Lung (tissue), 12 donors: ENCODE measurements around the gene EPB41L4A. TPM values are rescaled to one million over a fixed set of nuclear protein-coding genes. Genes with fewer than 3 reads are reported as not detected.

Experiments
- ATAC-seq: fragments of 200-7000 bp; cut with Tn5 transposase; one replicate; pipeline ENCODE4 v1.9.1; 2020; ENCODE audit warnings: moderate number of reproducible peaks; ENCODE audit not compliant: insufficient read depth, low FRiP score
- DNase-seq, 3 donors: peaks; one replicate each; pipeline ENCODE4 v3.0.0-alpha.2; 2013 to 2017
- H3K27ac ChIP-seq, 2 donors: one replicate each; pipeline ENCODE4 v1.5.1; 2013; ENCODE audit warnings: mild to moderate bottlenecking in 2 of 2, moderate library complexity in 2 of 2, control low read depth in 1 of 2, inconsistent platforms in 1 of 2, low read depth in 1 of 2, low read length in 1 of 2
- H3K27me3 ChIP-seq, 3 donors: one replicate each; pipeline ENCODE4 v1.5.1; 2013; ENCODE audit warnings: low read length in 2 of 3; ENCODE audit not compliant: control insufficient read depth in 3 of 3, insufficient read depth in 3 of 3
- H3K36me3 ChIP-seq, 4 donors: one replicate each; pipeline ENCODE4 v1.5.1; 2013; ENCODE audit warnings: low read length in 4 of 4, mild to moderate bottlenecking in 1 of 4, moderate library complexity in 1 of 4; ENCODE audit not compliant: control insufficient read depth in 4 of 4, insufficient read depth in 4 of 4
- H3K4me1 ChIP-seq, 5 donors: one replicate each; pipeline ENCODE4 v1.5.1; 2013; ENCODE audit warnings: low read length in 5 of 5, mild to moderate bottlenecking in 2 of 5, moderate library complexity in 1 of 5; ENCODE audit not compliant: control insufficient read depth in 5 of 5, insufficient read depth in 5 of 5
- H3K4me3 ChIP-seq: one replicate; pipeline ENCODE4 v1.5.1; 2013; ENCODE audit warnings: mild to moderate bottlenecking, control low read depth, moderate library complexity
- H3K9ac ChIP-seq, 2 donors: one replicate each; pipeline ENCODE4 v1.5.1; 2013; ENCODE audit warnings: low read length in 2 of 2, control low read depth in 1 of 2; ENCODE audit not compliant: insufficient read depth in 1 of 2
- H3K9me3 ChIP-seq, 4 donors: one replicate each; pipeline ENCODE4 v1.5.1; 2013; ENCODE audit warnings: low read length in 3 of 4, mild to moderate bottlenecking in 1 of 4, moderate library complexity in 1 of 4; ENCODE audit not compliant: control insufficient read depth in 4 of 4, insufficient read depth in 3 of 4
- WGBS, 2 donors: extraction: QIAGEN DNeasy Blood & Tissue Kit; methylation state at CpG; one replicate each; pipeline ENCODE4 v1.1.7; 2013; 5-methylcytosine and 5-hydroxymethylcytosine counted together
- polyA plus RNA-seq, 2 donors: library from polyadenylated mRNA; stranded (reverse); fragments of 200-250 nt; gene quantifications; one replicate each; pipeline ENCODE4 v1.2.1, GENCODE V29; 2013
- total RNA-seq, 2 donors: library from RNA; depleted of rRNA in 1 of 2; stranded (reverse); fragments of >200 nt in 1 of 2; gene quantifications; one replicate each; pipeline ENCODE4 v1.2.1, GENCODE V29; 2014 to 2021
- TF ChIP-seq, protein P1 (sequence below): IDR thresholded peaks from 2 replicates; pipeline ENCODE4 v1.5.1; 2012; ENCODE audit warnings: mild to moderate bottlenecking; ENCODE audit errors: control extremely low read depth, extremely low read depth
- donor health status: control.
- donor health status: control.
- donor health status: Bipolar disorder and iron deficiency.
- donor health status: healthy.
- donor health status: DM: yes; HTN: yes; CAD: no.

The EPB41L4A gene
- total and polyA plus RNA-seq, 4 donors, result 4.6 to 44.5 (median 14.9) TPM

DNA sequence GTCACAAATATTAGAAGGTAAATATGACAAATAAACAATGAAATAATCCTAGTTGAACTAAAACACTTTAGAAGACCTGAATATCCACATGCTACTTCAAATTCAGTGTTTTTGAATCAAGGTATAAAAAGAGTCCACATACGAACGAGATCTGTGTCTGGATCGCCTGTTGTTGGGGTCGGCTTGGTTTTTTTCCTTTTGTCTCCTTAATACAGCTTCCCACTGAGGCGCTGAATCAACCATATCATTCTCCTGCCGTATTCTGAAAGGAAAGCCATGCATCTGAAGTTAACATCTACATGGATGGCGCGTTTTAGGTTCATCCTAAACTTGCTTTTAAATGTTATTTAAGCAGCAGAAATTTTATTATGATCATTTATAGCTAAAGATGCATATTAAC, 235.2 kb downstream of the EPB41L4A start:
- DNase-seq, result no peak
- no peak overlapping the region for H3K27ac ChIP-seq
- no peak overlapping the region for H3K9ac ChIP-seq
- no peak for ATAC-seq
- peaks cover 0 to 2% (median 0%) of the 10 kb centered on the region in 3 donors for H3K27me3 ChIP-seq
- WGBS, 2 donors, result 89 to 93% methylated on average over 8 of the region's 8 CpGs
- TF ChIP-seq, protein P1, sequence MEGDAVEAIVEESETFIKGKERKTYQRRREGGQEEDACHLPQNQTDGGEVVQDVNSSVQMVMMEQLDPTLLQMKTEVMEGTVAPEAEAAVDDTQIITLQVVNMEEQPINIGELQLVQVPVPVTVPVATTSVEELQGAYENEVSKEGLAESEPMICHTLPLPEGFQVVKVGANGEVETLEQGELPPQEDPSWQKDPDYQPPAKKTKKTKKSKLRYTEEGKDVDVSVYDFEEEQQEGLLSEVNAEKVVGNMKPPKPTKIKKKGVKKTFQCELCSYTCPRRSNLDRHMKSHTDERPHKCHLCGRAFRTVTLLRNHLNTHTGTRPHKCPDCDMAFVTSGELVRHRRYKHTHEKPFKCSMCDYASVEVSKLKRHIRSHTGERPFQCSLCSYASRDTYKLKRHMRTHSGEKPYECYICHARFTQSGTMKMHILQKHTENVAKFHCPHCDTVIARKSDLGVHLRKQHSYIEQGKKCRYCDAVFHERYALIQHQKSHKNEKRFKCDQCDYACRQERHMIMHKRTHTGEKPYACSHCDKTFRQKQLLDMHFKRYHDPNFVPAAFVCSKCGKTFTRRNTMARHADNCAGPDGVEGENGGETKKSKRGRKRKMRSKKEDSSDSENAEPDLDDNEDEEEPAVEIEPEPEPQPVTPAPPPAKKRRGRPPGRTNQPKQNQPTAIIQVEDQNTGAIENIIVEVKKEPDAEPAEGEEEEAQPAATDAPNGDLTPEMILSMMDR, result no peak
- no peak overlapping the region for H3K4me3 ChIP-seq
- H3K9me3 ChIP-seq, result no peaks in the 10 kb centered on the region
- peaks cover 0 to 4% (median 0%) of the 10 kb centered on the region in 5 donors for H3K4me1 ChIP-seq
- peaks cover 0 to 9% (median 0%) of the 10 kb centered on the region in 4 donors for H3K36me3 ChIP-seq

DNA sequence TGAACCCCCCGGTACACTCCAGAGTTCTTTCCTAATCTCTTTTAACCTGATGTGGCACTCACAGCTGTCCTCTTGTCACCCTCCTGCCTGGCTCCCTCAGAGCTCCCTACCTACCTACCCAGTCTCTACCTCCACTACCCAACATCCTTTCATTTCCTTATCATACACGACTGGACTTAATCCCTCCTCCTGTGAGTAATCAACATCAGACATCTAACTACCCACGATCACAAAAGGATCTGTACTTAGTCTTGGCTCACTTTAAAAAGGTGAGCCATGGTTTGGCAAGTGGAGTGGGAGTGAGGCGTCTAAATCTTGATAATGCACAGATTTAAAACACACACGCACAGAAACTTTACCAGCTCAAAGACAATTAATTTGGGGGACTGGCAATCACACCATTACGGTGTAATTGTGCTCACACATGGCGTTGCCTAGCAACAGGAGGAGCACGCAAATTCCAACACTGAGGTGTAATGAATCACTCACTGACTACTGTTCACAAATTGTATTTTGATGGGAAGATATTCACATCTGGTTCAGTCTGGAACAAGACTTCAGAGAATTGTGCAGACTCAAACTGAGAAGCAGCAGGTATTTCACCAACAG, 235.9 kb downstream of the EPB41L4A start:
- peaks cover 0 to 2% (median 0%) of the 10 kb centered on the region in 3 donors for H3K27me3 ChIP-seq
- H3K4me1 ChIP-seq, result peaks cover 0 to 4% (median 0%) of the 10 kb centered on the region in 5 donors
- TF ChIP-seq, protein P1, result no peak
- H3K36me3 ChIP-seq, result peaks cover 0 to 5% (median 0%) of the 10 kb centered on the region in 4 donors
- WGBS, 2 donors, result 65 to 67% methylated on average over 8 of the region's 8 CpGs
- H3K9ac ChIP-seq, result peak overlapping the region in 1 of 2 donors; percentile 11
- DNase-seq (no peak), ATAC-seq (no peak)
- H3K27ac ChIP-seq, result no peak overlapping the region
- H3K9me3 ChIP-seq, result no peaks in the 10 kb centered on the region
- H3K4me3 ChIP-seq, result no peak overlapping the region

DNA sequence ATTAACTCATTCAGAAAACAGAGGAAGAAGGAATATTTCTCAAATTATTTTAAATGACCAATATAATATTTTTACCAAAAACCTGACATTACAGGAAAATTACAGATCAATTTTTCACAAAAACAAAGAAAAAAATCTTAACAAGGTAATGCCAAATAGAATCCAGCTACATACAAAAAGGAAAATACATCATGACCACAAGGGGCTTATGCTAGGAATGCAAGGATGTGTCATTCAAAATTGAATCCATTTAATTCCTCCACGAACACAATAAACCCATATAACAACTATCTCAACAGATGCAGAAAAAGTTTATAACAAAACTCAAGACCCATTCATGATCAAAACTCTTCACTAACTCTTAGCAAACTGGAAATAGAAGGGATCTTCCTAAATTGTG, 239.8 kb downstream of the EPB41L4A start:
- Histone ChIP-seq H3K4me3 (no peak overlapping the region), H3K4me1 (peaks cover 0 to 7% (median 0%) of the 10 kb centered on the region in 5 donors), H3K9me3 (no peaks in the 10 kb centered on the region), H3K36me3 (peaks cover 0 to 4% (median 0%) of the 10 kb centered on the region in 4 donors), H3K9ac (no peak overlapping the region), H3K27ac (no peak overlapping the region), H3K27me3 (no peaks in the 10 kb centered on the region)
- TF ChIP-seq, protein P1, result no peak
- ATAC-seq (no peak), DNase-seq (no peak)
- 89 to 90% methylated on average over 1 of the region's 1 CpG for WGBS, 2 donors
